Hepatocyte (in vitro differentiated cells): ENCODE measurements around the gene ANKRD11.

Experiments used
- EZH2 ChIP-seq: fragments of 200-600 bp; sonication (generic); IDR thresholded peaks from 2 replicates; pipeline ENCODE4 v1.6.1; 2016; ENCODE audit warnings: antibody characterized with exemption, mild to moderate bottlenecking, borderline replicate concordance
- EZH2phosphoT487 ChIP-seq: fragments of 200-600 bp; sonication (generic); IDR thresholded peaks from one replicate; pipeline ENCODE4 v1.6.1; 2018; ENCODE audit warnings: antibody characterized with exemption, mild to moderate bottlenecking, low read depth, moderate library complexity; ENCODE audit not compliant: unreplicated experiment, severe bottlenecking
- TF ChIP-seq, protein P1 (sequence below): fragments of 200-600 bp; sonication (generic); IDR thresholded peaks from 2 replicates; pipeline ENCODE4 v1.5.1; 2016; ENCODE audit warnings: antibody characterized with exemption, mild to moderate bottlenecking; ENCODE audit not compliant: poor library complexity

DNA sequence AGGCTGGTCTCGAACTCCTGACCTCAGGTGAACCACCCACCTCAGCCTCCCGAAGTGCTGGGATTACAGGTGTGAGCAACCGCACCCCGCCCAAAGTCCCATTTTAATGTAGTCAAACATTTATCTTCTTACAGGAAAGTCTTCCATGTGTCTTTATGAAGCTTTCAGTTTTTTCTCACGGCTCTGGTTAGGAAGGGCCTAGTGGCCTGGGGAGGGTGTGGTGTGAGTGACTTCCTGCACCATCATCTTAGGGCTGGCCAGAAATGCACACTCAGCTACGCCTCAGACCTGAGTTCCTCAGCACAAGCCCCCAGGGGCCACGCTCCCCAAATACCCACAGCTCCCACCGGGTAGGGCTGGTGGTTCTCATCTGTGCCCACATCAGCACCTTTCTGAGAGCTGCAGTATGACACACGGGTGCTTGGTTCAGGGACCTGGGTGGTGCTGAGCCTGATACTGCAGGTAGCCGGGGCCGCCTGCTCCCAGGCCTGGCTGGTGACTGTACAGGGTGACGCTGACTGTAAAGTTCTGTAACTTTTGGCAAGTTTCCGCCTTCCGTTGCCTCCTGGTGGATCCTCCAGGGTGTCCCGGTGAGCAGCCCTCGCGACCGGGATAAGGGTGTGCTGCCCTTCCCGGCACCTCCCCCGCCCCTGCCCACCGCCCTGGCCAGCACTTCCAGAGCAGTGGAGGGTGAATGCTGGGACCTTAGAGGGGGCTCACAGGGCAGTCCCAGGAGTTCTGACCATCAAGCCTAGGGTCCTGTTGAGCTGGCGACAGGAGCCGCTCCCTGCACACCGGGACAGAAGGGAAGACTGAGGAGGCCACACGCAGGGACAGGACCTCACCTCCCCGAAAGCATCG, 220.3 kb downstream of the ANKRD11 start:
- TF ChIP-seq EZH2 (no peak), EZH2phosphoT487 (no peak)
- TF ChIP-seq, protein P1, sequence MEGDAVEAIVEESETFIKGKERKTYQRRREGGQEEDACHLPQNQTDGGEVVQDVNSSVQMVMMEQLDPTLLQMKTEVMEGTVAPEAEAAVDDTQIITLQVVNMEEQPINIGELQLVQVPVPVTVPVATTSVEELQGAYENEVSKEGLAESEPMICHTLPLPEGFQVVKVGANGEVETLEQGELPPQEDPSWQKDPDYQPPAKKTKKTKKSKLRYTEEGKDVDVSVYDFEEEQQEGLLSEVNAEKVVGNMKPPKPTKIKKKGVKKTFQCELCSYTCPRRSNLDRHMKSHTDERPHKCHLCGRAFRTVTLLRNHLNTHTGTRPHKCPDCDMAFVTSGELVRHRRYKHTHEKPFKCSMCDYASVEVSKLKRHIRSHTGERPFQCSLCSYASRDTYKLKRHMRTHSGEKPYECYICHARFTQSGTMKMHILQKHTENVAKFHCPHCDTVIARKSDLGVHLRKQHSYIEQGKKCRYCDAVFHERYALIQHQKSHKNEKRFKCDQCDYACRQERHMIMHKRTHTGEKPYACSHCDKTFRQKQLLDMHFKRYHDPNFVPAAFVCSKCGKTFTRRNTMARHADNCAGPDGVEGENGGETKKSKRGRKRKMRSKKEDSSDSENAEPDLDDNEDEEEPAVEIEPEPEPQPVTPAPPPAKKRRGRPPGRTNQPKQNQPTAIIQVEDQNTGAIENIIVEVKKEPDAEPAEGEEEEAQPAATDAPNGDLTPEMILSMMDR, result no peak
